Measurements from ENCODE around the gene FHOD3.
A peak's percentile ranks its signal among the peaks of the same experiment; 100 is the strongest.

The FHOD3 gene

GRCh38 chr18:36386150-36386920 is 88.8 kb downstream of the FHOD3 start:
- DNase-seq (ENCODE audit: low spot score), result no peak

GRCh38 chr18:36387310-36387709 is 89.8 kb downstream of the FHOD3 start:
- no peak for DNase-seq (ENCODE audit: low spot score)

GRCh38 chr18:36388310-36388709 is 90.8 kb downstream of the FHOD3 start:
- no peak for DNase-seq (ENCODE audit: low spot score)

GRCh38 chr18:36389027-36389426 is 91.5 kb downstream of the FHOD3 start:
- no peak for DNase-seq (ENCODE audit: low spot score)

GRCh38 chr18:36389811-36390581 is 92.5 kb downstream of the FHOD3 start:
- no peak for DNase-seq (ENCODE audit: low spot score)

- no peak for DNase-seq (ENCODE audit: low spot score)
Measured at GRCh38 chr18:36391426-36392145, 94.1 kb downstream of the FHOD3 start.

- DNase-seq (ENCODE audit: low spot score), result no peak
Measured at GRCh38 chr18:36392164-36392978, 94.9 kb downstream of the FHOD3 start.

GRCh38 chr18:36392979-36393287 is 95.4 kb downstream of the FHOD3 start:
- DNase-seq (ENCODE audit: low spot score), result no peak

- no peak for DNase-seq (ENCODE audit: low spot score)
Measured at GRCh38 chr18:36394486-36394885, 97.0 kb downstream of the FHOD3 start.

GRCh38 chr18:36396190-36396589 is 98.7 kb downstream of the FHOD3 start:
- DNase-seq (ENCODE audit: low spot score), result no peak

GRCh38 chr18:36397033-36397432 is 99.5 kb downstream of the FHOD3 start:
- no peak for DNase-seq (ENCODE audit: low spot score)

GRCh38 chr18:36398419-36398818 is 100.9 kb downstream of the FHOD3 start:
- no peak for DNase-seq (ENCODE audit: low spot score)

- no peak for DNase-seq (ENCODE audit: low spot score)
Measured at GRCh38 chr18:36399055-36399454, 101.5 kb downstream of the FHOD3 start.

- DNase-seq (ENCODE audit: low spot score), result no peak
Measured at GRCh38 chr18:36401462-36401861, 103.9 kb downstream of the FHOD3 start.

GRCh38 chr18:36402765-36403396 is 105.4 kb downstream of the FHOD3 start:
- DNase-seq (ENCODE audit: low spot score), result no peak

GRCh38 chr18:36403896-36404820 is 106.6 kb downstream of the FHOD3 start:
- DNase-seq (ENCODE audit: low spot score), result no peak

- DNase-seq (ENCODE audit: low spot score), result no peak
Measured at GRCh38 chr18:36405611-36406010, 108.1 kb downstream of the FHOD3 start.

- DNase-seq (ENCODE audit: low spot score), result no peak
Measured at GRCh38 chr18:36406805-36407204, 109.3 kb downstream of the FHOD3 start.

- peak; percentile 19 for DNase-seq (ENCODE audit: low spot score)
Measured at GRCh38 chr18:36408606-36409005, 111.1 kb downstream of the FHOD3 start.

GRCh38 chr18:36409779-36410178 is 112.3 kb downstream of the FHOD3 start:
- no peak for DNase-seq (ENCODE audit: low spot score)

- no peak for DNase-seq (ENCODE audit: low spot score)
Measured at GRCh38 chr18:36410346-36410745, 112.8 kb downstream of the FHOD3 start.
